Bladder microvascular endothelial cell (primary cell): ENCODE results near the gene TTL. TPM values are rescaled to one million over a fixed set of nuclear protein-coding genes. Genes with fewer than 3 reads are reported as not detected.

Source experiments
- total RNA-seq: library from RNA; depleted of rRNA; stranded (reverse); fragments of >200 nt; gene quantifications from 2 replicates; pipeline ENCODE4 v1.2.3, GENCODE V29; 2014

Gene TTL
- 14.9 and 22.3 TPM in 2 replicates for total RNA-seq

GRCh38 chr2:112481528-112482233, at the start of gene TTL:
TSS of gene TTL (plus strand) at chr2:112482156. CDS start at chr2:112482345, 189 bp downstream.

GRCh38 chr2:112433480-112433879, 48.5 kb upstream of the TTL start, which contains the start of gene RGPD8:
TSS of gene RGPD8 (minus strand) at chr2:112433645. CDS start at chr2:112433453, 192 bp downstream.

DNA sequence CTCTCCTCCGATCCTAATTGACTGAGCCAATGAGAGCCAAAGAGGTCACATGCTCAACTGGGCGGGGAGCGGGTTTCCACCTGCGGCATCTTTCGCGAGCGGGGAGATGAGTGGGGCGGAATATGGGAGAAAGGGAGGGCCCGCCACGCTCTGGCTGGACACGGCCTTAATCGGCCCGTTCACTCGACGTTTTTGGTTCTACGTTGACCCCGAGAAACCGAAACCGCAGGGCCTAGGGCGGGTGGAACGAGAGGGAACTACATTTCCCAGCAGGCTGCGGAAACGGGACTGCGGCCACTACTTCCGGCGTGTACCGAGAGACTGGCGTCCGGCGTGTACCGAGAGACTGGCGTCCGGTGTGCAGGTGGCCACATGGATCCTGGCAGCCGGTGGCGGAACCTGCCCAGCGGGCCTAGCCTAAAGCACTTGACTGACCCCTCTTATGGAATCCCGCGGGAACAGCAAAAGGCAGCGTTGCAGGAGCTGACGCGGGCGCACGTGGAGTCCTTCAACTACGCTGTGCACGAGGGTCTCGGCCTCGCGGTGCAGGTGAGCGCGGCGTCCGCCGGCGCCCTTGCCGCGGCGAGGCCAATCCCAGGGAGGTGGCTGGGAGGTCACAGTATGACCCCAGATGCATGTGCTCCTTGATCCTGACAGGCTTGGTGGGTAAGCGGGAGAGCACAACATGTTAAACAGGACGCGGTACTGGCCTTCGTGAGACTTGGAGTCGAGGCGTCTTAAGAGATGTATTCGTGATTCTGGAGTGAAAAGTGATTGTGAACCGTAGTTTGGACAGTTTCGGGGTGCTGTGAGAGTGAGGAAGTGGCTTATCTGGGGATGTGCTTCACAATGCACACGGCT, 60.4 kb downstream of the TTL start, which contains the start of gene POLR1B:
TSS of gene POLR1B (plus strand) at position 343 of the 861 bp plus-strand sequence. CDS start at position 373, 30 bp downstream.

DNA sequence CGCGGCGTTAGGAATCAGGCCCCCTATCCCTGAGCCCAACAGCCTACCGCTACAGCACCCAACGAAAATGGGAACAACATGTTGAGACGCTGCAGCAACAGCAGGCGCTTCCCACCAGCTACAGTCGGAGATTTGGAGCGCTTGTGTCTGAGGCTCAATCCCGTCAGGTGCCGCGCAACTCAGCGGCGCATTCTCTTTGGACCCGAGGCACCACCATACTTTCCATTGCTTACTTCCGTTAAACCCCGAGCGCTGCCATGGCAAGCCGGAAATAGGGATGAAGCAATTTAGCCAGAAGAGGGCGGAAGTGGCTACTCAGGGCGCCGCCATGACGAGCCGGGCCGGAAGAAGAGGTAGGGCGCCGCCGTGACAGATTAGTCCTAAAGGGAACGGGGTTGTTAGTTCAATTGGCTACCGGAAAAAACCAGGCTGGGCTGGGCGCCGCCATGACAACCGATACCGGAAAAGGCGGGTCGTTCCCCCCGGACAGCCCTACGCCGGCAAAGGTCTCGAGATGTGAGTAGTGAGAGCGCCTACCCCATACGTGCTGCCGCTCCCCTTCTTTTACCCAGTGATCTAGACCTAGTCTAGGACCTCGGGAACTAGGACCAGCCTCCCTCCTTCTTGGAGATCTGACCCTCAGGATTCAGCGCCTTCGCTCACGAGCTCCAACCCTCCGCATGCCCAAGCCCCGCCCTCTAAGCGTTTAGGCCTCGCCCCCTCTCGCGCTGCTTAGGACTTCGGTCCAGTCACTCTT, 102.4 kb downstream of the TTL start, which contains the start of gene CHCHD5:
TSS of gene CHCHD5 (plus strand) at position 476 of the 757 bp plus-strand sequence. CDS start at position 515, 39 bp downstream.

Other genes starting within 250 kb of the TTL start
- 2.3 and 10.9 TPM in 2 replicates for gene ZC3H8, start 227.1 kb upstream of the TTL start, total RNA-seq
- gene ZC3H6, start 206.6 kb upstream of the TTL start, total RNA-seq: 1.8 and 2.2 TPM in 2 replicates
- 5.2 and 17.9 TPM in 2 replicates for gene RGPD8, start 48.5 kb upstream of the TTL start, total RNA-seq
- gene POLR1B, start 60.3 kb downstream of the TTL start, total RNA-seq: 10.8 and 28.3 TPM in 2 replicates
- gene CHCHD5, start 102.5 kb downstream of the TTL start, total RNA-seq: 5.6 and 9.2 TPM in 2 replicates
- gene SLC20A1, start 163.8 kb downstream of the TTL start, total RNA-seq: 40.6 and 64.7 TPM in 2 replicates
- not detected in 2 replicates for gene NT5DC4, start 238.9 kb downstream of the TTL start, total RNA-seq